HG02763 (cell line): ENCODE data around the gene QRICH1.
A peak's percentile ranks its signal among the peaks of the same experiment; 100 is the strongest.

ENCODE experiments used
- ATAC-seq: cut with Tn5 transposase; IDR thresholded peaks from one replicate; pipeline ENCODE4 v1.9.1; 2021; ENCODE audit warnings: mild to moderate bottlenecking, moderate library complexity; ENCODE audit not compliant: unreplicated experiment

Gene QRICH1, protein sequence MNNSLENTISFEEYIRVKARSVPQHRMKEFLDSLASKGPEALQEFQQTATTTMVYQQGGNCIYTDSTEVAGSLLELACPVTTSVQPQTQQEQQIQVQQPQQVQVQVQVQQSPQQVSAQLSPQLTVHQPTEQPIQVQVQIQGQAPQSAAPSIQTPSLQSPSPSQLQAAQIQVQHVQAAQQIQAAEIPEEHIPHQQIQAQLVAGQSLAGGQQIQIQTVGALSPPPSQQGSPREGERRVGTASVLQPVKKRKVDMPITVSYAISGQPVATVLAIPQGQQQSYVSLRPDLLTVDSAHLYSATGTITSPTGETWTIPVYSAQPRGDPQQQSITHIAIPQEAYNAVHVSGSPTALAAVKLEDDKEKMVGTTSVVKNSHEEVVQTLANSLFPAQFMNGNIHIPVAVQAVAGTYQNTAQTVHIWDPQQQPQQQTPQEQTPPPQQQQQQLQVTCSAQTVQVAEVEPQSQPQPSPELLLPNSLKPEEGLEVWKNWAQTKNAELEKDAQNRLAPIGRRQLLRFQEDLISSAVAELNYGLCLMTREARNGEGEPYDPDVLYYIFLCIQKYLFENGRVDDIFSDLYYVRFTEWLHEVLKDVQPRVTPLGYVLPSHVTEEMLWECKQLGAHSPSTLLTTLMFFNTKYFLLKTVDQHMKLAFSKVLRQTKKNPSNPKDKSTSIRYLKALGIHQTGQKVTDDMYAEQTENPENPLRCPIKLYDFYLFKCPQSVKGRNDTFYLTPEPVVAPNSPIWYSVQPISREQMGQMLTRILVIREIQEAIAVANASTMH

GRCh38 chr3:49093853-49094767 is at the start of gene QRICH1:
Gene QRICH1 (minus strand): TSS chr3:49094071. CDS start chr3:49077017, 17,054 bp downstream.
- ATAC-seq = peak; percentile 77

DNA sequence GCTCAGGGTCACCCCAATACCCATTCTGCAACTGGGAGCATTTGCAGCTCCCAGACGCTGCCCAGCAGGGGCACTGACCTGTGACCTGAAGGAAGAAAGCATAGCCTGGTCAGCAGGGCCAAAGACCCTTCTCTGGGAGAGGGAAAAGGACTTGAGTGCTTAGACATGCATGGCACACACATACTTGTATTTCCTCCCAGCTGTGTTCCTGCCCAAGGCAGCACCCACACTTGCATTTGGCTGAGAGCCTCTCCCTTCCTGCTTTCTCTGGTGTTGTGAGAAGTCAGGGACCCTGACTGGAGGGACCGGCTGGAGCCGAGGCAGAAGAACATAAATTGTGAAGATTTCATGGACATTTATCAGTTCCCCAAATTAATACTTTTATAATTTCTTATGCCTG is 46.2 kb upstream of the QRICH1 start:
- ATAC-seq = no peak

DNA sequence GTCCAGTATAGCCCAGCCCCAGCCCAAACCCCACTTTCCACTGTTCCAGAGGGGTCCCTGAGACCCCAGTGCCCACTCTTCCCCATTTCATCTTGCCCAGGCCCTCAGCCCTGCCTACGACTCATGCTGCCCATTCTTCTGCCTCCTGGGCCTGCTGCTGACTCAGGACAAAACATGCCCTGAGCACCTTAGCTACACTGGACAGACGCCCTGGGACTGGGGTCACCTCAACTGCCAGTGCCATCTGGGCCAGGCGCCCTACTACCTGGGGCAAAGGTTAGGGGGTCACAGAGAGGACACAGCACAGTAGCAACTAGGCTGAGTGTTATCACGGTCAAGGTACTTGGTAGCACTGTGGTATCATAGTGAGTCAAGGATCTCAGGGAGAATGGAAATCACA is 41.6 kb upstream of the QRICH1 start:
- ATAC-seq = no peak

DNA sequence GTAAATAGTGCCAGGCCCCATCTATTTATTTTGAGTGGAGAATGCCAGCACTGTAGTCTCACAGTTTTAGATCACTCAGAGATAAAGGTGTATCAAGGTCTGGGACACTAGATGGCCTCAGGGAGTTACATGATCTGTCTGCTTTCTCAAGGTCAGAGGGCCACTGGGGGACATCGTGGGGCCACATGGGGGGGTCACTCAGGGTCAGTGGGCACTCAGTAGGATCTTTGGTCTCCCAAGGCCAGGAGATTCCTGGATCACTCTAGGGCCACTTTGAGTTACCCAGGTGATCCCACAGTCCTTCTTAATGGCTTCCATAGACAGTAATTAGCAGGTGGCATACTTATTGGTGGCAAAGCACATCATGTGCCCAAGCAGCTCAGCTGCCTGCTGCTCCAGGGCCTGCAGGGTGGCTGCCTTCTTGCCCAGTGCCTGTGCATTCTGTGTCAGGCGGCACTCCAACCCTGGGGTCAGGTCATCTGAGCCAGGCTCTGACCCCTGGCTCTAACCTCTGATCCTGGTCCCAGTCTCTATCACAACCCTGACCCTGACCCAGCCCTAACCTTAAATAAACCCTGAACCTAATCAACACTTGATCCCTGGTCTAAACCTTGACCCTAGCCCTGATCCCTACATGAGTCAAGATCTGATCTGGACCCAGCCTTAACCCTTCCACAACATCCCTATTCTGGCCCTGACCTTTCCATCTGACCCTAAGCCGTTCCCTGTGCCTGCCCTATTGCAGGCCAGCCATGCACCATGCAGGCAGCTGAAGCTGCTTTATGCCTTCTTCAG is 40.8 kb upstream of the QRICH1 start:
- ATAC-seq = no peak

DNA sequence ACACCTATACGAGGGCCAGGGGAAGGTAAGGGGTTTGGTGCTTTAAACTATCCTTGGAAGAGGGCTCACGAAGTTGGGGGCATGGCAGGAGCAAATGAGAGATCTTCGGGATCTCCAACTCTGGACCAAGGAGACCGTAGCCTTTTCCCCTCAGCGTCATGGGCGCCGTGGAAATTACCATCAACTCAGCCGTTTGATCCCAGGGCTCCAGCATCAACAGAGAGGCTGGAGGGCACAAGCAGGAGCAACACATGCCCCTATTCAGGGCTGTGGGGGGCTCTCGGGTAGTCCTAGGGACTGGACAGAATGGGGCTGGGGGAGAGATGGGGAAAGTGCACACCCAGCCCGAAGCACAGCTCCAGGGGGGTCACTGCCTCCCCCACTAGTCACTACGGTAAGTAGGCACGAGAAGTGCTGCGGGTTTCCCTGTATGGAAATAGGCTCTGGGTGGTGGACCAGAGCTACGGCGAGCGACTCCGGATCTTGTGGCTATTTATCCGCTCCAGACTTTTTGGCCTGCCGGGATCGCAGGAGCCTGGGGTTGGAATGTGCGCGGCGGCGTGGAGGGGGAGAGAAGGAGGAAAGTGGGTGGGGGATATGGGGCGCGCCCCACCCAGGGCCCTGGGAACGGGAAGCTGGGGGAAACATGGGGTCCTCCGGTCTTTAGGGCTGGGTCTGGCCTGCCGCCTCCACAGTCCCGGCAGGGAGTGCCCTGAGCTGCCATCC is 39.5 kb upstream of the QRICH1 start:
- ATAC-seq = no peak

- no peak for ATAC-seq
Measured at GRCh38 chr3:49132437-49133225, 38.8 kb upstream of the QRICH1 start, which contains the start of gene LAMB2. Gene LAMB2 (minus strand): TSS chr3:49133050. CDS start chr3:49132867, 183 bp downstream.

GRCh38 chr3:49132073-49132436 is 38.2 kb upstream of the QRICH1 start:
- no peak for ATAC-seq

- no peak for ATAC-seq
Measured at GRCh38 chr3:49131576-49131975, 37.7 kb upstream of the QRICH1 start.

DNA sequence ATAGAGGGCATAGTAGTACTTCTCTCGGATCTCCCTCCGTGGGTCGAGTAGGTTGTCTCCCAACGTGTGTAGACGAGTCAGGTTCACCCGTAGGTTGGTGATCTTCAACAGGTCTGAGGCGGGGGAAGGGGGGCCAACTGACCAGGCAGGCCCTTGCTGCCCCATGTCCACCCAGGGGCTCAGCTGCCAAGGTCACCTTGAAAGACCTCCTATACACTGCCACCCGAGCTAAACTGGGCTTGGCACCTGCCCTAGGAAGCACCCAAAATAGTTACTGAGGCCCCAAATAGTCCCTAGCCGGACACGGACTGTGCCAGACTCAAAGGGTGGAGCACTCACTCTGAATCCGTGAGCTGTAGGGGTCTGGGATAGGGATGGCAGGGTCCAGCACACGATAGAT is 37.2 kb upstream of the QRICH1 start:
- no peak for ATAC-seq

- ATAC-seq = no peak
Measured at GRCh38 chr3:49124991-49125670, 31.3 kb upstream of the QRICH1 start.

DNA sequence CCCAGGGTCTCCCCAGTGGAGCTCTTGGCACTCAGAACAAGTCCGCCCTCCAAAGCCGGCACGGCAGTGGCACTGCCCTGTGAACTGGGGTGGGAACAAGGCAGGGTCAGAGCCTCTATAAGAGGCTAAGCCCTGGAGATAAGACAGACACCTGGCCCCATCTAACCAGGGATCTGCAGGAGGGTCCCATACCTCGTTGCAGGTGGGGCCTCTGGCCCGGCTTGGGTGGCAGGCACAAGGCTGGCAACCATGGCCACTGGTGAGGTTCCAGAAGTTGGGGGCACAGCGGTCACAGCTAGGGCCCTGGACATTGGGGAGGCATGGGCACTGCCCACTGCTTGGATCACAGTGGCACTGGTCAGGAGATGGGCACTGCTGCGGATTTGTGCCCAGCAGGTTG is 30.3 kb upstream of the QRICH1 start:
- ATAC-seq = no peak

- no peak for ATAC-seq
Measured at GRCh38 chr3:49123687-49124086, 29.8 kb upstream of the QRICH1 start.

- ATAC-seq = no peak
Measured at GRCh38 chr3:49122886-49123545, 29.1 kb upstream of the QRICH1 start.

- no peak for ATAC-seq
Measured at GRCh38 chr3:49122451-49122850, 28.6 kb upstream of the QRICH1 start.

GRCh38 chr3:49122022-49122421 is 28.2 kb upstream of the QRICH1 start:
- ATAC-seq = no peak

GRCh38 chr3:49121132-49121736 is 27.4 kb upstream of the QRICH1 start:
- no peak for ATAC-seq

- peak; percentile 78 for ATAC-seq
Measured at GRCh38 chr3:49120438-49121131, 26.7 kb upstream of the QRICH1 start, which contains the start of gene USP19. Gene USP19 (minus strand): TSS chr3:49120823. CDS start chr3:49119145, 1,678 bp downstream.
